Tibial nerve (tissue), 4 donors: Measurements from ENCODE around the gene NRG2.

Experiments
- EP300 ChIP-seq, 2 donors: sonication (generic); formaldehyde crosslinking; IDR thresholded peaks; one replicate each; pipeline ENCODE4 v1.6.1; 2017; ENCODE audit warnings: antibody characterized with exemption in 2 of 2, mild to moderate bottlenecking in 1 of 2
- POLR2A ChIP-seq, 2 donors: fragments of 450-650 bp; IDR thresholded peaks; one replicate each; pipeline ENCODE4 v1.6.1; 2017; ENCODE audit warnings: antibody characterized with exemption in 2 of 2, mild to moderate bottlenecking in 2 of 2, moderate library complexity in 2 of 2
- TF ChIP-seq, protein P1 (sequence below), 5 experiments: fragments of 200-600 bp in 3 of 5; fragments of 450-650 bp in 2 of 5; sonication (generic) in 3 of 5; IDR thresholded peaks; one replicate each; pipeline ENCODE4 v1.5.1; 2016 to 2019; ENCODE audit warnings: antibody characterized with exemption in 5 of 5, mild to moderate bottlenecking in 3 of 5, moderate library complexity in 2 of 5

DNA sequence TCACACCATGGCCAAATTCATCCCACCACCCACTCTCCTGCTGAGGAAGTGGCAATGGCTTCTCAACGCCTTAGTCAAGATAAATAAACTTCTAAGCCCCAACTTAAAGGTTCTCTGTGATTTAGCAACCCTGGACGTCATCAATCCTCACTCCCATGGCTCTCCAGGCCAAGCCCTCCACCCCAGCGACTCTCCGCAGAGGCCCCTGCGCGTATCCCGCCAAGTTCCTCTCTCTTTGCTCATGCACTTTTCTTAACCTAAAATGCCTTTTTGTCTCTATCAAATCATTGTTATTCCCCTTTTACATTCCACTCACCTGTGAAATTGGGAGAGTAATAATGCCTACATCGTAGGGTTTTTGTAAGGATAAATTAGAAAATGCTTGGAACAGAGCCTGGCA lies 88.6 kb downstream of the NRG2 start:
- TF ChIP-seq, protein P1, sequence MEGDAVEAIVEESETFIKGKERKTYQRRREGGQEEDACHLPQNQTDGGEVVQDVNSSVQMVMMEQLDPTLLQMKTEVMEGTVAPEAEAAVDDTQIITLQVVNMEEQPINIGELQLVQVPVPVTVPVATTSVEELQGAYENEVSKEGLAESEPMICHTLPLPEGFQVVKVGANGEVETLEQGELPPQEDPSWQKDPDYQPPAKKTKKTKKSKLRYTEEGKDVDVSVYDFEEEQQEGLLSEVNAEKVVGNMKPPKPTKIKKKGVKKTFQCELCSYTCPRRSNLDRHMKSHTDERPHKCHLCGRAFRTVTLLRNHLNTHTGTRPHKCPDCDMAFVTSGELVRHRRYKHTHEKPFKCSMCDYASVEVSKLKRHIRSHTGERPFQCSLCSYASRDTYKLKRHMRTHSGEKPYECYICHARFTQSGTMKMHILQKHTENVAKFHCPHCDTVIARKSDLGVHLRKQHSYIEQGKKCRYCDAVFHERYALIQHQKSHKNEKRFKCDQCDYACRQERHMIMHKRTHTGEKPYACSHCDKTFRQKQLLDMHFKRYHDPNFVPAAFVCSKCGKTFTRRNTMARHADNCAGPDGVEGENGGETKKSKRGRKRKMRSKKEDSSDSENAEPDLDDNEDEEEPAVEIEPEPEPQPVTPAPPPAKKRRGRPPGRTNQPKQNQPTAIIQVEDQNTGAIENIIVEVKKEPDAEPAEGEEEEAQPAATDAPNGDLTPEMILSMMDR (IDR thresholded peaks at IDR 0.05): no peak
- TF ChIP-seq POLR2A (IDR thresholded peaks at IDR 0.05) (no peak), EP300 (IDR thresholded peaks at IDR 0.05) (no peak)
